Mucosa of descending colon (tissue), 3 donors: ENCODE data around the gene EFCAB6. TPM values are rescaled to one million over a fixed set of nuclear protein-coding genes. Genes with fewer than 3 reads are reported as not detected.

Source experiments
- ATAC-seq: fragments of 200-7000 bp; cut with Tn5 transposase; one replicate; pipeline ENCODE4 v1.9.1; 2020; ENCODE audit warnings: mild to moderate bottlenecking, moderate library complexity
- DNase-seq, 3 donors: peaks; one replicate each; pipeline ENCODE4 v3.0.0-alpha.2; 2020
- H3K36me3 ChIP-seq: fragments of 200-600 bp; one replicate; pipeline ENCODE4 v1.8.0; 2021; ENCODE audit warnings: low read depth, mild to moderate bottlenecking
- H3K4me1 ChIP-seq: fragments of 200-600 bp; one replicate; pipeline ENCODE4 v1.8.0; 2021; ENCODE audit warnings: low read depth, mild to moderate bottlenecking
- H3K4me3 ChIP-seq: fragments of 200-600 bp; one replicate; pipeline ENCODE4 v1.8.0; 2021; ENCODE audit warnings: mild to moderate bottlenecking
- H3K9me3 ChIP-seq: fragments of 200-600 bp; one replicate; pipeline ENCODE4 v1.8.0; 2021; ENCODE audit warnings: mild to moderate bottlenecking
- intact Hi-C, 2 donors: fragments of 100-400 bp; cut with DNase I in 1 of 2; cut with micrococcal nuclease in 1 of 2; formaldehyde crosslinking; loops; one replicate each; pipeline versions ENCODE4 v1.11.0 to v1.11.1; 2022; cut with DNase I, micrococcal nuclease
- total RNA-seq, 3 donors: library from RNA; stranded (reverse); fragmentation: NEBNext Ultra II Directional in 2 of 3; extraction: Animal tissue kit (Norgen Biotek cat#: 25700) in 2 of 3; gene quantifications; one replicate each; pipeline versions ENCODE4 v1.2.1 to v1.2.4, GENCODE V29; 2021 to 2023
- TF ChIP-seq, protein P1 (sequence below): fragments of 200-600 bp; IDR thresholded peaks from one replicate; pipeline ENCODE4 v1.8.0; 2022; ENCODE audit warnings: antibody characterized with exemption, mild to moderate bottlenecking
- donor health status: DM: no; HTN: no; CAD: no; lungs with moderate emphysema.
- donor health status: DM: no; HTN: no; CAD: no.
- donor health status: DM: no; HTN: yes; CAD: no.

Gene EFCAB6
- total RNA-seq, 3 donors from 2014 or later: 1.1 to 1.8 (median 1.7) TPM

DNA sequence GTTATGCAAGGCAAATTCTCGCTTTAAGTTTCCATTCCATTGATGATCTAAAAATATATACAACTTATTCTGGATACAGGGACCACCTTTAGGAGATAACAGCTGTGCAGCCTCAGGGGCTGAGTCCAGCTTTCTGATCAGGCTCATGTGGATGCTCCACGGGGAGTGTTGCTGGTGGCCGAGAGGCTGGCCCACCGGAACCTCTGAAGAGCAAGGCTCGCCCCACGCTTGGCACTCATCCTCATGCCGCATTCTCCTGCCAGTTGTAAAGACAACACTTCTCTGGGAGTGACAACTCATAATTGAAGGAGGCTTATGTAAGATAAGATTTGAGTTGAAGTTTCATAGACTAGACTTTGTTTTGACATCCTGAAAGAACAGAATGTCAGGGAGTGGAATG is 276.8 kb downstream of the EFCAB6 start:
- H3K36me3 ChIP-seq: no peaks in the 10 kb centered on the region
- TF ChIP-seq, protein P1, sequence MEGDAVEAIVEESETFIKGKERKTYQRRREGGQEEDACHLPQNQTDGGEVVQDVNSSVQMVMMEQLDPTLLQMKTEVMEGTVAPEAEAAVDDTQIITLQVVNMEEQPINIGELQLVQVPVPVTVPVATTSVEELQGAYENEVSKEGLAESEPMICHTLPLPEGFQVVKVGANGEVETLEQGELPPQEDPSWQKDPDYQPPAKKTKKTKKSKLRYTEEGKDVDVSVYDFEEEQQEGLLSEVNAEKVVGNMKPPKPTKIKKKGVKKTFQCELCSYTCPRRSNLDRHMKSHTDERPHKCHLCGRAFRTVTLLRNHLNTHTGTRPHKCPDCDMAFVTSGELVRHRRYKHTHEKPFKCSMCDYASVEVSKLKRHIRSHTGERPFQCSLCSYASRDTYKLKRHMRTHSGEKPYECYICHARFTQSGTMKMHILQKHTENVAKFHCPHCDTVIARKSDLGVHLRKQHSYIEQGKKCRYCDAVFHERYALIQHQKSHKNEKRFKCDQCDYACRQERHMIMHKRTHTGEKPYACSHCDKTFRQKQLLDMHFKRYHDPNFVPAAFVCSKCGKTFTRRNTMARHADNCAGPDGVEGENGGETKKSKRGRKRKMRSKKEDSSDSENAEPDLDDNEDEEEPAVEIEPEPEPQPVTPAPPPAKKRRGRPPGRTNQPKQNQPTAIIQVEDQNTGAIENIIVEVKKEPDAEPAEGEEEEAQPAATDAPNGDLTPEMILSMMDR: no peak
- H3K9me3 ChIP-seq: no peaks in the 10 kb centered on the region
- no peak for ATAC-seq
- no peak for DNase-seq
- H3K4me1 ChIP-seq: no peaks in the 10 kb centered on the region
- H3K4me3 ChIP-seq: no peak overlapping the region
- intact Hi-C loops: no loop called here

DNA sequence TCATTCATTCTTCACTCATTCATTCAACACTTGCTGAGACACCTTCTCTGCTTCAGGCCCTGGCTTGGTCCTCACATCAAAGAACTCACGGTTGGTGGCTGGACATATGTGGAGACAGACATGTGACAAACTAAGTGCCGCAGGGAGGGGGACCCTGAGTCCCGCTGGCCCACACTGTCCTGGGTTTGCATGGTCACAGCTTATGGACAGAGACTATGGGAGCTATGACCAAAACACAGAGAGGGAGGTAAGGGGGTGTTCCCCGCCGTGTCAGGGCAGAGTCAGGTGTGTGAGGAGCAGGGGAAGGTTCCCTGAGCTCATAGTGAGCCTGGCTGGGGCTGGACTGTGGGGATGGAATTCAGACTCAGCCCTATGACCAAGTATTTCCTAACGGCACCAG is 277.2 kb downstream of the EFCAB6 start:
- Histone ChIP-seq H3K9me3 (no peaks in the 10 kb centered on the region), H3K4me3 (no peak overlapping the region), H3K4me1 (no peaks in the 10 kb centered on the region), H3K36me3 (no peaks in the 10 kb centered on the region)
- no peak for ATAC-seq
- intact Hi-C loops: no loop called here
- no peak for DNase-seq
- TF ChIP-seq, protein P1: no peak

- ATAC-seq (no peak), DNase-seq (no peak)
- intact Hi-C loops: no loop called here
- H3K36me3 ChIP-seq: no peaks in the 10 kb centered on the region
- H3K9me3 ChIP-seq: no peaks in the 10 kb centered on the region
- no peak overlapping the region for H3K4me3 ChIP-seq
- TF ChIP-seq, protein P1: no peak
- H3K4me1 ChIP-seq: no peaks in the 10 kb centered on the region
Measured at GRCh38 chr22:43533656-43534428, 278.3 kb downstream of the EFCAB6 start.

GRCh38 chr22:43533156-43533530 is 279.0 kb downstream of the EFCAB6 start:
- H3K4me3 ChIP-seq: no peak overlapping the region
- TF ChIP-seq, protein P1: no peak
- intact Hi-C loops: no loop called here
- no peaks in the 10 kb centered on the region for H3K4me1 ChIP-seq
- ATAC-seq: no peak
- no peaks in the 10 kb centered on the region for H3K9me3 ChIP-seq
- H3K36me3 ChIP-seq: no peaks in the 10 kb centered on the region
- no peak for DNase-seq

DNA sequence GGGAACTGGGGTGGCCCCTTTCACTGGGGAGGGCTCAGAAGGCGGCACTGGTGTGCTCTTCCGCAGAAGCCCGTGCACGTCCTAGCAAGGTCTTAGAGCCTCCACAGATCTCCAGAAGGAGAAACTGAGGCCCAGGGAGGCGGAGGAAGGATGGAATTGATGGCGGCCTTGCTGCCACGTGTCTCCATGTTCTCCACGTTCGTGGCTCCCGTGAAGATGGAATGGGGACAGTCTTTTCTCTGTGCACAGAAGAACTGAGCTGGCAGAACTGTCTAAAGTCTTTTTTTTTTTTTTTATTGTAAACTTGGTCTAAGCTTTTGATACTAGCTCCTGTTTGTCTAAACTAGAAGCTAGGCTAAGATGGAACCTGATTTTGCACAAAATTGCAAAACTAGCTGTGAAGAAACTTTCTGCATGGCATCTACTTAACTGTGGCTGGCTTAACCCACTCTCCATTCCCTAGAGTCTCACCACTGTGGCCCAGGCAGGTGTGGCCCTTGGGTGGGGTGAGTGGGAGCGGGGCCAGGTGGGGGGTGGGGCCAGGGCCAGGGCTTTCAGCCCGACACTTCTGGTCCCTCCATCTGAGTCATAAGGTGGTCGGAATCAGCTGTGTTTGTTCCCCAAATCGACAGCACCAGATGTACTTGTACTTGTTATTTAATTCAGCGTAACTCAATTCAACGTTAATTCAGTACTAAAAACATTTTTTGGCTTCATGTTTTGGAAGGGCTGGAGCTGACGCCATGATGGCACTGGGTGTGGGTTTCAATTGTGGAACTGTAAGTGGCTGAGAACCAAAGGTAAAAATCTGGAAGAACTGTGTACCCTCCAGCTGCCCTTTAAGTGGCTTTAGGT is 279.6 kb downstream of the EFCAB6 start:
- no peaks in the 10 kb centered on the region for H3K36me3 ChIP-seq
- DNase-seq (no peak), ATAC-seq (no peak)
- no peak overlapping the region for H3K4me3 ChIP-seq
- no peaks in the 10 kb centered on the region for H3K4me1 ChIP-seq
- H3K9me3 ChIP-seq: no peaks in the 10 kb centered on the region
- intact Hi-C loops: no loop called here
- TF ChIP-seq, protein P1: no peak
